GM12878 (cell line): ENCODE data around the gene SESTD1. TPM values are rescaled to one million over a fixed set of nuclear protein-coding genes. Genes with fewer than 3 reads are reported as not detected.

Source experiments
- ATAC-seq: fragments of 200-7000 bp; cut with Tn5 transposase; 3 replicates; pipeline ENCODE4 v1.9.1; 2020; ENCODE audit warnings: mild to moderate bottlenecking, moderate library complexity
- BruUV-seq: library from RNA; stranded (reverse); fragments of 400-500 nt; replicated peaks from 2 replicates; lab custom pipeline; 2021; lab: Mats Ljungman, UMichigan
- CTCF ChIA-PET: fragments of 300-600 bp; sonication (Branson Sonifier 250); formaldehyde crosslinking; extraction: SDS; loops from one replicate; lab custom pipeline; 2021; ENCODE audit warnings: inconsistent platforms; lab: Yijun Ruan, JAX
- POLR2A ChIA-PET: fragments of 350-600 bp; formaldehyde crosslinking; extraction: SDS; loops from one replicate; lab custom pipeline; 2021; ENCODE audit warnings: inconsistent platforms; lab: Charles Lee
- RAD21 ChIA-PET: fragments of 300-600 bp; sonication (Branson Sonifier 250); formaldehyde crosslinking; loops from one replicate; lab custom pipeline; 2023; ENCODE audit warnings: antibody characterized with exemption; ENCODE audit not compliant: unreplicated experiment; lab: Charles Lee
- SMC1A ChIA-PET: fragments of 300-600 bp; sonication (Branson Sonifier 250); formaldehyde crosslinking; loops from one replicate; lab custom pipeline; 2023; ENCODE audit not compliant: unreplicated experiment, uncharacterized antibody; lab: Charles Lee
- DNase-seq: peaks from one replicate; pipeline ENCODE4 v3.0.0-alpha.2; 2011; ENCODE audit warnings: low read depth, low spot score
- FAIRE-seq: peaks from 3 replicates; lab custom pipeline; 2011; peaks lifted over from hg19 to GRCh38; lab: Jason Lieb, UNC
- H2AFZ ChIP-seq: 2 replicates; pipeline ENCODE4 v1.6.0; 2011; ENCODE audit warnings: low read depth, low read length, control low read depth; ENCODE audit not compliant: control insufficient read depth
- H3K27ac ChIP-seq: 2 replicates; pipeline ENCODE4 v1.5.1; 2011; ENCODE audit warnings: control low read depth; ENCODE audit not compliant: control insufficient read depth, insufficient read depth
- H3K27me3 ChIP-seq, 2 experiments: replicated peaks in 1 of 2; 2 replicates each; pipeline versions ENCODE4 v1.6.0 to v1.6.1; 2011; ENCODE audit warnings: low read length in 1 of 2; ENCODE audit not compliant: control insufficient read depth in 2 of 2, insufficient read depth in 2 of 2
- H3K36me3 ChIP-seq, 2 experiments: 2 replicates each; pipeline ENCODE4 v1.5.1; 2011; ENCODE audit warnings: low read length in 1 of 2; ENCODE audit not compliant: control insufficient read depth in 2 of 2, insufficient read depth in 2 of 2
- H3K4me1 ChIP-seq: 2 replicates; pipeline ENCODE4 v1.6.1; 2011; ENCODE audit warnings: mild to moderate bottlenecking, low read length, moderate library complexity, mixed read lengths; ENCODE audit not compliant: control insufficient read depth, insufficient read depth
- H3K4me2 ChIP-seq: 2 replicates; pipeline ENCODE4 v1.6.0; 2011; ENCODE audit warnings: control low read depth; ENCODE audit not compliant: control insufficient read depth, insufficient read depth
- H3K4me3 ChIP-seq: fragments of 200-600 bp; sonication (generic); 2 replicates; pipeline ENCODE4 v1.5.1; 2016
- H3K79me2 ChIP-seq: 2 replicates; pipeline ENCODE4 v1.6.0; 2011; ENCODE audit warnings: low read length; ENCODE audit not compliant: control insufficient read depth, insufficient read depth
- H3K9ac ChIP-seq: 2 replicates; pipeline ENCODE4 v1.8.0; 2011; ENCODE audit warnings: low read length, control low read depth, mixed read lengths; ENCODE audit not compliant: control insufficient read depth, insufficient read depth
- H3K9me3 ChIP-seq: replicated peaks from 3 replicates; pipeline ENCODE4 v1.5.1; 2011; ENCODE audit warnings: mild to moderate bottlenecking, low read length; ENCODE audit not compliant: control insufficient read depth, insufficient read depth
- H4K20me1 ChIP-seq: 2 replicates; pipeline ENCODE4 v1.6.0; 2011; ENCODE audit not compliant: control insufficient read depth, insufficient read depth
- CBFB ChIP-seq: IDR thresholded peaks from 2 replicates; pipeline ENCODE4 v1.6.1; 2016; ENCODE audit warnings: antibody characterized with exemption, low read depth
- RFX5 ChIP-seq: IDR thresholded peaks from 2 replicates; pipeline ENCODE4 v1.6.1; 2011; ENCODE audit warnings: low read depth, low read length, improper control_type of control experiment
- SMC3 ChIP-seq: IDR thresholded peaks from 2 replicates; pipeline ENCODE4 v1.6.1; 2011; ENCODE audit warnings: low read length, improper control_type of control experiment, borderline replicate concordance
- WGBS: methylation state at CpG from one replicate; pipeline ENCODE4 v1.1.6; 2016; ENCODE audit warnings: low lambda C conversion rate; ENCODE audit not compliant: insufficient replicate concordance, insufficient coverage; ENCODE audit errors: missing lambda C conversion rate; 5-methylcytosine and 5-hydroxymethylcytosine counted together
- in situ Hi-C: fragments of 300-500 bp; cut with MboI; formaldehyde crosslinking; loops from 9 replicates; pipeline ENCODE4 v1.14.3; 2018; ENCODE audit warnings: mixed read lengths
- intact Hi-C: fragments of 100-400 bp; cut with micrococcal nuclease; formaldehyde crosslinking; loops from one replicate; pipeline ENCODE4 v1.14.2; 2022; ENCODE audit not compliant: unreplicated experiment
- polyA plus RNA-seq, 11 experiments: library from polyadenylated mRNA; depleted of rRNA in 4 of 11; unstranded in 6 of 11; stranded (reverse) in 5 of 11; fragments of >200 nt; fragmentation: Nextera tagmentation in 4 of 11; fragmentation: Illumina TruSeq in 1 of 11; extraction: Ambion mirVana in 4 of 11; extraction: Trizol in 1 of 11; gene quantifications; 1 replicate in 1 of 11; 2 replicates in 10 of 11; pipeline versions ENCODE4 v1.2.1 to v1.2.3, GENCODE V29; 2011 to 2016; ENCODE audit warnings: inconsistent platforms in 2 of 11, missing spikeins in 2 of 11, low read depth in 1 of 11
- total RNA-seq, 4 experiments: library from RNA; depleted of rRNA in 3 of 4; stranded (reverse); fragments of >200 nt in 3 of 4; fragmentation: Illumina TruSeq in 1 of 4; extraction: Trizol in 1 of 4; gene quantifications; 2 replicates each; pipeline versions ENCODE4 v1.2.1 to v1.2.3, GENCODE V29; 2013 to 2021
- TF ChIP-seq, protein P1 (sequence below): IDR thresholded peaks from 2 replicates; pipeline ENCODE4 v1.6.1; 2012; ENCODE audit warnings: low read depth, low read length, improper control_type of control experiment
- TF ChIP-seq, protein P2 (sequence below): IDR thresholded peaks from 2 replicates; pipeline ENCODE4 v1.6.1; 2011; ENCODE audit warnings: mild to moderate bottlenecking, low read depth, low read length, moderate library complexity; ENCODE audit not compliant: insufficient replicate concordance

Gene SESTD1
- total and polyA plus RNA-seq, 10 of the 15 experiments (the other 5 are each of a cell fraction or from before 2014, with no cell fraction given), result 4.4 to 22.7 (median 9.5) TPM

- no peak for TF ChIP-seq SMC3
These were observed 84.9 kb downstream of the SESTD1 start (continued) for GRCh38 chr2:179179719-179180118.

DNA sequence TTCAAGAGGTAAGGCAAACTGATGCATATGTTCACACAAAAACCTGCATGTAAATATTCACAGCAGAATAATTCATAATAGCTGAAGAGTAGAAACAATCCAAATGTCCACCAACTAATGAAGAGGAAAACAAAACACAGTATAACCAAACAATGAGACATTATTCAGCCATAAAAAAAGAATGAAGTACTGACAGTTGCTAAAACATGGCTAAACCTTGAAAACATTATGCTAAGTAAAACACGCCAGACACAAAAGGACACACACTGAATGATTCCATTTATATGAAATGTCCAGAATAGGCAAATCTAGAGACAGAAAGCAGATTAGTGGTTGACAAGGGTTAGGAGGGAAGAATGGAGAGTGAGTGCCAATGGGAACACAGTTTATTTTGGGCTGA lies 86.9 kb downstream of the SESTD1 start:
- H3K9me3 ChIP-seq, result no peaks in the 10 kb centered on the region
- H3K27me3 ChIP-seq, result no peaks in the 10 kb centered on the region
- no peaks in the 10 kb centered on the region; a peak in 1 of 4 replicates for H3K36me3 ChIP-seq
- SMC1A ChIA-PET, result no interaction called here
- H3K4me1 ChIP-seq, result no peaks in the 10 kb centered on the region; the same call in 1 of the 2 replicates
- no peak for FAIRE-seq
- ATAC-seq, result no peak
- RAD21 ChIA-PET, result no interaction called here
- TF ChIP-seq, protein P1, sequence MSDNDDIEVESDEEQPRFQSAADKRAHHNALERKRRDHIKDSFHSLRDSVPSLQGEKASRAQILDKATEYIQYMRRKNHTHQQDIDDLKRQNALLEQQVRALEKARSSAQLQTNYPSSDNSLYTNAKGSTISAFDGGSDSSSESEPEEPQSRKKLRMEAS, result no peak
- no peak for TF ChIP-seq CBFB
- TF ChIP-seq RFX5, result no peak
- TF ChIP-seq, protein P2, sequence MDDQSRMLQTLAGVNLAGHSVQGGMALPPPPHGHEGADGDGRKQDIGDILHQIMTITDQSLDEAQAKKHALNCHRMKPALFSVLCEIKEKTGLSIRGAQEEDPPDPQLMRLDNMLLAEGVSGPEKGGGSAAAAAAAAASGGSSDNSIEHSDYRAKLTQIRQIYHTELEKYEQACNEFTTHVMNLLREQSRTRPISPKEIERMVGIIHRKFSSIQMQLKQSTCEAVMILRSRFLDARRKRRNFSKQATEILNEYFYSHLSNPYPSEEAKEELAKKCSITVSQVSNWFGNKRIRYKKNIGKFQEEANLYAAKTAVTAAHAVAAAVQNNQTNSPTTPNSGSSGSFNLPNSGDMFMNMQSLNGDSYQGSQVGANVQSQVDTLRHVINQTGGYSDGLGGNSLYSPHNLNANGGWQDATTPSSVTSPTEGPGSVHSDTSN, result no peak
- no peaks in the 10 kb centered on the region for H3K79me2 ChIP-seq
- H3K27ac ChIP-seq, result no peak overlapping the region
- in situ Hi-C loops, result no loop called here
- CTCF ChIA-PET, result no interaction called here
- BruUV-seq, result no TSS peak
- POLR2A ChIA-PET, result no interaction called here
- H4K20me1 ChIP-seq, result no peaks in the 10 kb centered on the region
- 96% methylated on average over 1 of the region's 1 CpG for WGBS
- H3K9ac ChIP-seq, result no peak overlapping the region
- no peak overlapping the region for H3K4me2 ChIP-seq
- intact Hi-C loops, result no loop called here
- no peak overlapping the region for H2AFZ ChIP-seq
- no peak for DNase-seq
- no peak overlapping the region for H3K4me3 ChIP-seq
